ENCODE data around the gene SDHAF2. TPM values are rescaled to one million over a fixed set of nuclear protein-coding genes. Genes with fewer than 3 reads are reported as not detected.
"Not testable (repeated sequence)": the region's sequence is repeated elsewhere in the genome, so short reads cannot be mapped to it uniquely, and the experiment has no call there.

Gene SDHAF2
- total RNA-seq = 10 to 100 TPM; 23.7 to 27.0 TPM

GRCh38 chr11:61429691-61430582 lies at the start of gene SDHAF2, which contains the start of gene CPSF7:
TSS of gene SDHAF2 (plus strand) at chr11:61430124. CDS start at chr11:61430147, 23 bp downstream.
TSS of gene CPSF7 (minus strand) at chr11:61429975. CDS start at chr11:61429235, 740 bp downstream.
- Mint-ChIP-seq H3K4me3 (peak within 1 kb of the TSS; percentile 98), H3K4me1 (ENCODE audit: low read depth) (peaks cover 65% of the 10 kb centered on the region), H3K9me3 (no peaks in the 10 kb centered on the region), H3K27me3 (ENCODE audit: low read depth) (no peaks in the 10 kb centered on the region), H3K27ac (peak within 1 kb of the TSS; percentile 97), H3K36me3 (ENCODE audit: low read depth) (peaks cover 33% of the 10 kb centered on the region)
- intact Hi-C loops (cut with micrococcal nuclease) = loop anchor here (1.0 to 5.0 kb wide), 9 partner anchors 17 to 587 kb away; partner anchors contain the start of genes CCDC86, DDB1, FEN1 and PRPF19
- peak; percentile 98 for DNase-seq
- CTCF ChIA-PET = interaction anchor here (1.0 to 1.6 kb wide), 4 partner anchors 16 to 94 kb away, joined by 4 to 10 read pairs (median 8); partner anchors contain the start of gene TMEM216

GRCh38 chr11:61380884-61381283 lies 49.0 kb upstream of the SDHAF2 start:
- no peaks in the 10 kb centered on the region for H3K27me3 Mint-ChIP-seq (ENCODE audit: low read depth)
- intact Hi-C loops (cut with micrococcal nuclease) = loop anchor here (10.0 kb wide), 1 partner anchor 196 kb away; no protein-coding TSS in a partner anchor
- H3K9me3 Mint-ChIP-seq = no peaks in the 10 kb centered on the region
- peaks cover 3% of the 10 kb centered on the region for H3K4me1 Mint-ChIP-seq (ENCODE audit: low read depth)
- DNase-seq = no peak
- no peak overlapping the region for H3K4me3 Mint-ChIP-seq
- peaks cover 5% of the 10 kb centered on the region for H3K36me3 Mint-ChIP-seq (ENCODE audit: low read depth)
- CTCF ChIA-PET = interaction anchor here (7.3 kb wide), 1 partner anchor 44 kb away, joined by 243 read pairs; the partner anchor contains the start of genes DDB1 and TKFC
- no peak overlapping the region for H3K27ac Mint-ChIP-seq

GRCh38 chr11:61383859-61384258 lies 46.1 kb upstream of the SDHAF2 start:
- H3K27me3 Mint-ChIP-seq (ENCODE audit: low read depth); H3K4me1 Mint-ChIP-seq (ENCODE audit: low read depth); H3K4me3 Mint-ChIP-seq; H3K27ac Mint-ChIP-seq; DNase-seq; H3K9me3 Mint-ChIP-seq; H3K36me3 Mint-ChIP-seq (ENCODE audit: low read depth): not testable (repeated sequence)
- CTCF ChIA-PET = interaction anchor here (0.6 to 7.3 kb wide), 11 partner anchors 9 to 319 kb away, joined by 3 to 243 read pairs (median 10); partner anchors contain the start of genes CYB561A3, DDB1, TKFC and TMEM138
- intact Hi-C loops (cut with micrococcal nuclease) = loop anchor here (10.0 kb wide), 1 partner anchor 199 kb away; no protein-coding TSS in a partner anchor

- H3K27me3 Mint-ChIP-seq (ENCODE audit: low read depth) = no peaks in the 10 kb centered on the region
- peaks cover 3% of the 10 kb centered on the region for H3K4me1 Mint-ChIP-seq (ENCODE audit: low read depth)
- H3K36me3 Mint-ChIP-seq (ENCODE audit: low read depth) = no peaks in the 10 kb centered on the region
- H3K9me3 Mint-ChIP-seq = no peaks in the 10 kb centered on the region
- H3K27ac Mint-ChIP-seq = no peak overlapping the region
- CTCF ChIA-PET = interaction anchor here (0.6 to 7.3 kb wide), 31 partner anchors 9 to 553 kb away, joined by 3 to 243 read pairs (median 5); partner anchors contain the start of genes CYB561A3, DDB1, TKFC and TMEM138
- intact Hi-C loops (cut with micrococcal nuclease) = loop anchor here (1.0 to 10.0 kb wide), 5 partner anchors 48 to 609 kb away; no protein-coding TSS in a partner anchor
- no peak for DNase-seq
- H3K4me3 Mint-ChIP-seq = no peak overlapping the region
These were observed 45.4 kb upstream of the SDHAF2 start for GRCh38 chr11:61384271-61385242.

DNA sequence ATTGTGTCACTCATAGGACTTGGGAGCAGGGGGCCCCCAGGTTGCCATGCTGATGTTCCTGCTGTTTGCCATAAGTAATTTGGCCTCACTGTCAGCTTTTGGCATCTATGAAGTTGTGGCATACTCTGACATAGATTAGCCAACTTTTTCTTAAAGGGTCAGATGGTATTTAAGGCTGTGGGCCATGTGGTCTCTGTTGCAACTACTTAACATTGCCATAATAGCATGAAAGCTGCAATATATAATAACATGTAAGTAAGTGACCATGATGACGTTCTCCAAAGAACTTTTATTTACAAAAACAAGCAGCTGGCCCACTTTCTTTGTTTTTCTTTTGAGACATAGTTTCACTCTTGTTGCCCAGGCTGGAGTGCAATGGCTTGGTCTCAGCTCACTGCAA lies 39.8 kb upstream of the SDHAF2 start:
- no peak overlapping the region for H3K27ac Mint-ChIP-seq

DNA sequence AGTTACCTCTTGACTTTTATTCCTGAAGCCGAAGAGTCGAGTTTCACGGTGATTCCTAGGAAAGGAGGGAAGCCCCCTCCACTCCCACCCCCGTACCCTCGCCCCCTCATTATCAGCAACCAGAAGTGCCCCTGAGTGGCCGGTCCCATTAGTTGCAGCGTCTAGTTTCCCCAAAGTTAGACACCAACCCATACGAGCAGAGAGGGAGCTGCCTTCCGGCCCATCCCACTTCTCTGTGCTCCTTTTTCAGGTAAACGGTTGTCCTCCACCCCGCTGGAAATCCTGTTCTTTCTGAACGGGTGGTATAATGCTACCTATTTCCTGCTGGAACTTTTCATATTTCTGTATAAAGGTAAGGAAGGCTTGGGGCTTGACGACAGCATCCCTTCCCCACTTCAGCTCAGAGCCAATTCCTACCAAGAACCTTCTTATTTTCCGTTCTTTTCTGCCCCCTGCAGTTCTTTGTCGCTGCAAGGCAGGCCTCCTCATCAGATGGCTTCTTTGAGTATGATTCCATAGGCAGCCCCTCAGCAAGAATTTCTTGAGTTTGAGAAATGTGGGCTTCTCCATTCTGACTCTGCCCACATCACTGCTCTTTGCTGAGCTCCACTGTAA lies 36.8 kb upstream of the SDHAF2 start:
- DNase-seq = peak; percentile 37
- Mint-ChIP-seq H3K36me3 (ENCODE audit: low read depth) (peaks cover 9% of the 10 kb centered on the region), H3K4me1 (ENCODE audit: low read depth) (peaks cover 17% of the 10 kb centered on the region), H3K27ac (peak overlapping the region; percentile 81), H3K4me3 (peak overlapping the region; percentile 89), H3K27me3 (ENCODE audit: low read depth) (no peaks in the 10 kb centered on the region), H3K9me3 (no peaks in the 10 kb centered on the region)
- CTCF ChIA-PET = interaction anchor here (0.6 to 7.8 kb wide), 11 partner anchors 8 to 254 kb away, joined by 3 to 92 read pairs (median 4); partner anchors contain the start of genes DDB1, TKFC and TMEM138
- intact Hi-C loops (cut with micrococcal nuclease) = loop anchor here (1.0 to 2.0 kb wide), 4 partner anchors 30 to 618 kb away; partner anchors contain the start of genes CPSF7 and TMEM138

More for the DNA sequence above, 39.8 kb upstream of the SDHAF2 start:
- CTCF ChIA-PET = interaction anchor here (0.7 to 7.8 kb wide), 2 partner anchors 16 to 55 kb away, joined by 3 to 92 read pairs; partner anchors contain the start of genes DDB1 and TKFC
- Mint-ChIP-seq H3K9me3 (no peaks in the 10 kb centered on the region), H3K27me3 (ENCODE audit: low read depth) (no peaks in the 10 kb centered on the region), H3K36me3 (ENCODE audit: low read depth) (peaks cover 6% of the 10 kb centered on the region), H3K4me1 (ENCODE audit: low read depth) (peaks cover 20% of the 10 kb centered on the region), H3K4me3 (no peak overlapping the region)
- DNase-seq = no peak
- intact Hi-C loops (cut with micrococcal nuclease) = no loop called here

DNA sequence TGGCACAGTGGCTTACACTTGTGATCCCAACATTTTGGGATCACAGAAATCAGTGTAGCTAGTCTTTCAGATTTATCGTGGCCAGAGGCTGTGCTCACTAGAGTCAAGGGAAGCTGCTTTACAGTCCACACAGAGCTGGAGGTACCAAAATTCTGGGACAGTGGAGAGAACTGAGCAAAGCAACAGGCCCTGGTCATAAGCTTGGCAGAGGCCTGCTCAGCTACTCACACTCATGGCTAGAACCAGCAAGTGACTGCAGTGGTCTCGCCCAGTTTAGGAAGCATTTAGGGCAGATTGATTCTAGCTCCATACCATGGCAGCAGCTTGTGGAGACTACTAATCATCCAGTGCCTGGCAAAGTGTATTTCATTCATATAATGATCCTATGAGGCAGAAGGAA lies 28.8 kb upstream of the SDHAF2 start:
- Mint-ChIP-seq H3K9me3 (no peaks in the 10 kb centered on the region), H3K36me3 (ENCODE audit: low read depth) (peaks cover 23% of the 10 kb centered on the region), H3K4me3 (no peak overlapping the region), H3K4me1 (ENCODE audit: low read depth) (peaks cover 2% of the 10 kb centered on the region), H3K27me3 (ENCODE audit: low read depth) (no peaks in the 10 kb centered on the region), H3K27ac (no peak overlapping the region)
- CTCF ChIA-PET = interaction anchor here (1.8 to 2.0 kb wide), 2 partner anchors 9 to 15 kb away, joined by 7 to 10 read pairs; partner anchors contain the start of gene TMEM216
- intact Hi-C loops (cut with micrococcal nuclease) = no loop called here
- DNase-seq = no peak

- Mint-ChIP-seq H3K27ac (no peak overlapping the region), H3K4me1 (ENCODE audit: low read depth) (peaks cover 2% of the 10 kb centered on the region), H3K4me3 (no peak overlapping the region), H3K27me3 (ENCODE audit: low read depth) (no peaks in the 10 kb centered on the region), H3K9me3 (no peaks in the 10 kb centered on the region), H3K36me3 (ENCODE audit: low read depth) (peaks cover 23% of the 10 kb centered on the region)
- intact Hi-C loops (cut with micrococcal nuclease) = no loop called here
- DNase-seq = no peak
- CTCF ChIA-PET = interaction anchor here (1.8 to 2.0 kb wide), 2 partner anchors 9 to 15 kb away, joined by 7 to 10 read pairs; partner anchors contain the start of gene TMEM216
These were observed 28.4 kb upstream of the SDHAF2 start for GRCh38 chr11:61401573-61401972.

DNA sequence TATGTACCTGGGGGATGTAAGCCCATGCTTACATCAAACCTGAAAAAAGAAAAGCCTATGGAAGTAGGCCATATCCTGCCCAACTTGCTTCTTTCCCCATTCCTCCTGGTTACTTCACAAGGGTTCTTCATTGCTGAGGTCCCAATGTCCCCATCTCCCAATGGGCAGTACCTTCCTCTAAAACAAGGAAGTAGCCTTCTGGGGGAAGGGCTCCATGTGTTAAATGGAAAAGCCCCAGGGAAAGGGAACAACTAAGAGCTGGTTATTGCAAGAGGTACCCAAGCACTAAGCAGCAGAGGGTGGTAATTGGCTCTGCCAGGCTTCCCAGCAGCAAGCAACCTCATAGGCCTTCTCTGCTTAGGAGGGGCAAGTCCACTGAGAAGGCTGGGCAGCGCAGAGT lies 26.3 kb upstream of the SDHAF2 start:
- no peak for DNase-seq
- Mint-ChIP-seq H3K27me3 (ENCODE audit: low read depth) (no peaks in the 10 kb centered on the region), H3K4me1 (ENCODE audit: low read depth) (peaks cover 2% of the 10 kb centered on the region), H3K4me3 (no peak overlapping the region), H3K36me3 (ENCODE audit: low read depth) (peaks cover 31% of the 10 kb centered on the region), H3K27ac (no peak overlapping the region), H3K9me3 (no peaks in the 10 kb centered on the region)
- CTCF ChIA-PET = no interaction called here
- intact Hi-C loops (cut with micrococcal nuclease) = no loop called here

DNA sequence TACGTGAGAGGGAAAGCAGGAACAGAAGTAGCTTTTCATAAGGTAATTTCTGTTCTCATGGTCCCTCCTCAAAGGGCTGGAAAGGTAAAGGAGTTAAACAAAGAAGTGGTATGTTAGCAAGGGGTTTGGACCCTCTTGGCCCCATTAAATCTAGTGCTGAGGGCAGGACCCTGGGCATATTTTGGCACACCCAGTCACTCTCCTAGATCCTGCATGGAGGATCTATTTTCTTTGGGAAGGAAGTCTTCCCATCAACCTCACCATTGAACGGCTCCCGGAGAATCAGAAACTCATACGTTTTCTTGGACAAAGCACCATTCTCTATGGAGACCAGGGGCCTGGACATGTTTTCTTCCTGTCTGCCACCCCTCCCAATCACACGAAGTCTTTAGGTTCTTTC lies 25.8 kb upstream of the SDHAF2 start:
- H3K36me3 Mint-ChIP-seq (ENCODE audit: low read depth) = peaks cover 32% of the 10 kb centered on the region
- no peaks in the 10 kb centered on the region for H3K9me3 Mint-ChIP-seq
- CTCF ChIA-PET = no interaction called here
- intact Hi-C loops (cut with micrococcal nuclease) = no loop called here
- no peaks in the 10 kb centered on the region for H3K27me3 Mint-ChIP-seq (ENCODE audit: low read depth)
- peaks cover 2% of the 10 kb centered on the region for H3K4me1 Mint-ChIP-seq (ENCODE audit: low read depth)
- H3K27ac Mint-ChIP-seq = peak overlapping the region; percentile 38
- no peak for DNase-seq
- H3K4me3 Mint-ChIP-seq = no peak overlapping the region

GRCh38 chr11:61404641-61405040 lies 25.3 kb upstream of the SDHAF2 start:
- H3K27me3 Mint-ChIP-seq (ENCODE audit: low read depth) = no peaks in the 10 kb centered on the region
- intact Hi-C loops (cut with micrococcal nuclease) = no loop called here
- peaks cover 33% of the 10 kb centered on the region for H3K36me3 Mint-ChIP-seq (ENCODE audit: low read depth)
- CTCF ChIA-PET = no interaction called here
- H3K27ac Mint-ChIP-seq = peak overlapping the region; percentile 38
- no peaks in the 10 kb centered on the region for H3K9me3 Mint-ChIP-seq
- H3K4me3 Mint-ChIP-seq = no peak overlapping the region
- peaks cover 2% of the 10 kb centered on the region for H3K4me1 Mint-ChIP-seq (ENCODE audit: low read depth)
- DNase-seq = no peak

Measured in activated naive CD4-positive, alpha-beta T cell treated with anti-CD3 and anti-CD28 coated beads for 36 hours (primary cell).